H1 (cell line): ENCODE results near the gene ACTR6. TPM values are rescaled to one million over a fixed set of nuclear protein-coding genes. Genes with fewer than 3 reads are reported as not detected.

Experiments
- EP300 ChIP-seq, 2 experiments: IDR thresholded peaks; 1 replicate in 1 of 2; 2 replicates in 1 of 2; pipeline ENCODE4 v1.6.1; 2011 to 2012; ENCODE audit warnings: low read depth in 2 of 2, low read length in 2 of 2, mild to moderate bottlenecking in 2 of 2, borderline replicate concordance in 1 of 2, inconsistent platforms in 1 of 2, moderate library complexity in 1 of 2
- EZH2 ChIP-seq: fragments of 200-600 bp; sonication (generic); IDR thresholded peaks from 2 replicates; pipeline ENCODE4 v1.7.1; 2012; ENCODE audit warnings: low read depth, mild to moderate bottlenecking, moderate library complexity, low read length, inconsistent platforms; ENCODE audit not compliant: severe bottlenecking
- JUND ChIP-seq: IDR thresholded peaks from 2 replicates; pipeline ENCODE4 v1.6.1; 2011; ENCODE audit warnings: mild to moderate bottlenecking, improper control_type of control experiment, low read length
- RXRA ChIP-seq: IDR thresholded peaks from 2 replicates; pipeline ENCODE4 v1.6.1; 2011; ENCODE audit warnings: low read depth, mild to moderate bottlenecking, low read length, moderate library complexity; ENCODE audit not compliant: insufficient read depth
- SRF ChIP-seq: IDR thresholded peaks from 2 replicates; pipeline ENCODE4 v1.6.1; 2011; ENCODE audit warnings: mild to moderate bottlenecking, low read depth, low read length, moderate library complexity
- TBP ChIP-seq: IDR thresholded peaks from 2 replicates; pipeline ENCODE4 v1.6.1; 2011; ENCODE audit warnings: low read depth, low read length, improper control_type of control experiment
- polyA plus RNA-seq, 7 experiments: library from polyadenylated mRNA; depleted of rRNA in 3 of 7; stranded (reverse) in 5 of 7; unstranded in 2 of 7; fragments of >200 nt in 5 of 7; fragments of 200-250 nt in 2 of 7; gene quantifications; 1 replicate in 5 of 7; 2 replicates in 1 of 7; 4 replicates in 1 of 7; pipeline versions ENCODE4 v1.2.1 to v1.2.3, GENCODE V29; 2011 to 2013; ENCODE audit warnings: missing spikeins in 2 of 7, mixed read lengths in 2 of 7
- total RNA-seq: library from RNA; stranded (reverse); fragmentation: NEBNext Ultra II Directional; extraction: Animal tissue kit (Norgen Biotek cat#: 25700); gene quantifications from 2 replicates; pipeline ENCODE4 v1.2.1, GENCODE V29; 2021

Gene ACTR6
- total and polyA plus RNA-seq, 2 of the 8 experiments (the other 6 are each of a cell fraction or from before 2014, with no cell fraction given), result 10.2 to 36.8 TPM

GRCh38 chr12:100213016-100213891, 12.6 kb downstream of the ACTR6 start (continued):
- no peak for TF ChIP-seq EZH2
- TF ChIP-seq RXRA, result no peak
- no peak for TF ChIP-seq EP300 (IDR thresholded peaks at IDR 0.05; ENCODE audit: borderline replicate concordance in 1 of 2, low read depth in 2 of 2, low read length in 2 of 2)
- TF ChIP-seq JUND, result no peak
- TF ChIP-seq TBP, result no peak
- no peak for TF ChIP-seq SRF
